Vagina (tissue), 2 donors: ENCODE data around the gene KDM2A. TPM values are rescaled to one million over a fixed set of nuclear protein-coding genes. Genes with fewer than 3 reads are reported as not detected.
"Not testable (repeated sequence)": the region's sequence is repeated elsewhere in the genome, so short reads cannot be mapped to it uniquely, and the experiment has no call there.

Source experiments
- DNase-seq, 2 donors: peaks; one replicate each; pipeline ENCODE4 v3.0.0-alpha.2; 2017; ENCODE audit errors: extremely low spot score in 2 of 2
- H3K27ac ChIP-seq: fragments of 200-600 bp; sonication (generic); one replicate; pipeline ENCODE4 v1.5.1; 2019
- H3K27me3 ChIP-seq: fragments of 200-600 bp; sonication (generic); one replicate; pipeline ENCODE4 v1.5.1; 2019
- H3K36me3 ChIP-seq, 2 donors: fragments of 200-600 bp; sonication (generic); one replicate each; pipeline ENCODE4 v1.5.1; 2017 to 2019
- H3K4me1 ChIP-seq: fragments of 200-600 bp; sonication (generic); one replicate; pipeline ENCODE4 v1.5.1; 2019
- H3K4me3 ChIP-seq, 2 donors: fragments of 200-600 bp; sonication (generic); 1 replicate in 1 of 2; 2 replicates in 1 of 2; pipeline ENCODE4 v1.5.1; 2016 to 2019
- H3K9me3 ChIP-seq: fragments of 200-600 bp; sonication (generic); one replicate; pipeline ENCODE4 v1.5.1; 2019
- POLR2A ChIP-seq, 2 donors: fragments of 450-650 bp; IDR thresholded peaks; one replicate each; pipeline ENCODE4 v1.6.1; 2017; ENCODE audit warnings: antibody characterized with exemption in 2 of 2, mild to moderate bottlenecking in 2 of 2, moderate library complexity in 2 of 2
- POLR2AphosphoS5 ChIP-seq, 2 donors: sonication (generic); formaldehyde crosslinking; IDR thresholded peaks; one replicate each; pipeline ENCODE4 v1.9.0; 2017; ENCODE audit warnings: antibody characterized with exemption in 2 of 2, mild to moderate bottlenecking in 2 of 2, low read depth in 1 of 2; ENCODE audit not compliant: insufficient read depth in 1 of 2
- intact Hi-C: fragments of 100-400 bp; cut with DNase I; formaldehyde crosslinking; loops from one replicate; pipeline ENCODE4 v1.15.1; 2023
- total RNA-seq: library from RNA; depleted of rRNA; stranded (reverse); fragments of >200 nt; gene quantifications from one replicate; pipeline ENCODE4 v1.2.3, GENCODE V29; 2016
- TF ChIP-seq, protein P1 (sequence below), 3 experiments: fragments of 450-650 bp in 2 of 3; fragments of 200-600 bp in 1 of 3; sonication (generic) in 1 of 3; IDR thresholded peaks; one replicate each; pipeline ENCODE4 v1.5.1; 2017 to 2019; ENCODE audit warnings: antibody characterized with exemption in 3 of 3, mild to moderate bottlenecking in 2 of 3, moderate library complexity in 2 of 3

KDM2A gene
- total RNA-seq, 1 donor from 2014 or later = 51.8 TPM

DNA sequence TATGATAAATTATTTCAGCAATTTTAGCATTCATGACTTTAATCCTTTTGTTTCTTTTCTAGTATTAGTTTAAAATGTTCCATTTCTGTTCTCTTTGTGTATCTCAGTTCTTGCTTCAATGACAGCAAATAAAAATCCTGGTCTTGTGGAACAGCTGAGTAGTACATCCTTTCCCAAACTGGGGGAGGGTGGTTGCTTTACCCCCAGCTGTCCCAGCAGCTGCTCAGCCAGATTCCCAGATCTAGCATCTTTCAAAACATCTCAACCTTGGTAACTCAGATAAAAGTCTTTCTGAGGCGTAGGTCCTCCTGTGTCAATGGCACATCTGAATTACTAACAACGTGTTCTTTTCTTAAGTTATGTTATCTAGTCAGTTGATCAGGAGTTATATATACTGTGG is 75.0 kb downstream of the KDM2A start:
- intact Hi-C loops = no loop called here
- peaks cover 5% of the 10 kb centered on the region for H3K4me1 ChIP-seq
- no peaks in the 10 kb centered on the region for H3K9me3 ChIP-seq
- DNase-seq = no peak
- peaks cover 0 to 17% of the 10 kb centered on the region in 2 donors for H3K36me3 ChIP-seq
- no peak overlapping the region for H3K27ac ChIP-seq
- H3K4me3 ChIP-seq = no peak overlapping the region
- no peak for TF ChIP-seq POLR2A (IDR thresholded peaks at IDR 0.05)
- TF ChIP-seq, protein P1, sequence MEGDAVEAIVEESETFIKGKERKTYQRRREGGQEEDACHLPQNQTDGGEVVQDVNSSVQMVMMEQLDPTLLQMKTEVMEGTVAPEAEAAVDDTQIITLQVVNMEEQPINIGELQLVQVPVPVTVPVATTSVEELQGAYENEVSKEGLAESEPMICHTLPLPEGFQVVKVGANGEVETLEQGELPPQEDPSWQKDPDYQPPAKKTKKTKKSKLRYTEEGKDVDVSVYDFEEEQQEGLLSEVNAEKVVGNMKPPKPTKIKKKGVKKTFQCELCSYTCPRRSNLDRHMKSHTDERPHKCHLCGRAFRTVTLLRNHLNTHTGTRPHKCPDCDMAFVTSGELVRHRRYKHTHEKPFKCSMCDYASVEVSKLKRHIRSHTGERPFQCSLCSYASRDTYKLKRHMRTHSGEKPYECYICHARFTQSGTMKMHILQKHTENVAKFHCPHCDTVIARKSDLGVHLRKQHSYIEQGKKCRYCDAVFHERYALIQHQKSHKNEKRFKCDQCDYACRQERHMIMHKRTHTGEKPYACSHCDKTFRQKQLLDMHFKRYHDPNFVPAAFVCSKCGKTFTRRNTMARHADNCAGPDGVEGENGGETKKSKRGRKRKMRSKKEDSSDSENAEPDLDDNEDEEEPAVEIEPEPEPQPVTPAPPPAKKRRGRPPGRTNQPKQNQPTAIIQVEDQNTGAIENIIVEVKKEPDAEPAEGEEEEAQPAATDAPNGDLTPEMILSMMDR (IDR thresholded peaks at IDR 0.05) = no peak
- TF ChIP-seq POLR2AphosphoS5 (IDR thresholded peaks at IDR 0.05; ENCODE audit: insufficient read depth in 1 of 2, low read depth in 1 of 2) = no peak
- no peaks in the 10 kb centered on the region for H3K27me3 ChIP-seq

GRCh38 chr11:67195971-67196456 is 77.0 kb downstream of the KDM2A start:
- Histone ChIP-seq H3K36me3 (peaks cover 0 to 32% of the 10 kb centered on the region in 2 donors), H3K27ac (peak overlapping the region; percentile 3), H3K27me3 (no peaks in the 10 kb centered on the region), H3K9me3 (no peaks in the 10 kb centered on the region), H3K4me1 (peaks cover 5% of the 10 kb centered on the region), H3K4me3 (no peak overlapping the region)
- DNase-seq = no peak
- TF ChIP-seq POLR2A (IDR thresholded peaks at IDR 0.05) (no peak), POLR2AphosphoS5 (IDR thresholded peaks at IDR 0.05; ENCODE audit: insufficient read depth in 1 of 2, low read depth in 1 of 2) (peak in 1 of 2 donors; percentile 38)
- intact Hi-C loops = no loop called here

DNA sequence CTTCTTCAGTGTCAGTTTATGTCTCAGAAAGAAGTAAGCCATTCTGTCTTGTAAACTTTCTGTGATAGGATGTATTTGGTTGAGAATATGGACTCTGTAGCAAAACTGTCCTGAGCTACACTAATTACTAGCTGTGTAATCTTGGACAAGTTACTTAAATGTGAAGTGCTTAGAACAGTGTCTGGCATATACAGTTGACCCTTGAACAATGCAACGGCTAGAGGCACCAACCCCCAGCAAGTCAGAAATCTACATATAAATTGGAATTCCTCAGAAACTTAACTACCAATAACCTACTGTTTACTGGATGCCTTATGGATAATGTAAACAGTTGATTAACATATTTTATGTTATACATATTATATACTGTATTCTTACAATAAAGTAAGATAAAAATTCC is 78.5 kb downstream of the KDM2A start:
- DNase-seq = no peak
- intact Hi-C loops = no loop called here
- TF ChIP-seq, protein P1 (IDR thresholded peaks at IDR 0.05) = no peak
- TF ChIP-seq POLR2AphosphoS5 (IDR thresholded peaks at IDR 0.05; ENCODE audit: insufficient read depth in 1 of 2, low read depth in 1 of 2) (no peak), POLR2A (IDR thresholded peaks at IDR 0.05) (no peak)
- peaks cover 0 to 26% of the 10 kb centered on the region in 2 donors for H3K36me3 ChIP-seq
- H3K27ac ChIP-seq = no peak overlapping the region
- no peak overlapping the region for H3K4me3 ChIP-seq
- no peaks in the 10 kb centered on the region for H3K9me3 ChIP-seq
- peaks cover 5% of the 10 kb centered on the region for H3K4me1 ChIP-seq
- H3K27me3 ChIP-seq = no peaks in the 10 kb centered on the region

- H3K36me3 ChIP-seq = peaks cover 0 to 19% of the 10 kb centered on the region in 2 donors
- H3K4me3 ChIP-seq, H3K9me3 ChIP-seq, H3K27me3 ChIP-seq, H3K27ac ChIP-seq, intact Hi-C loops, H3K4me1 ChIP-seq, DNase-seq: not testable (repeated sequence)
Measured at GRCh38 chr11:67198781-67199180, 79.7 kb downstream of the KDM2A start.

DNA sequence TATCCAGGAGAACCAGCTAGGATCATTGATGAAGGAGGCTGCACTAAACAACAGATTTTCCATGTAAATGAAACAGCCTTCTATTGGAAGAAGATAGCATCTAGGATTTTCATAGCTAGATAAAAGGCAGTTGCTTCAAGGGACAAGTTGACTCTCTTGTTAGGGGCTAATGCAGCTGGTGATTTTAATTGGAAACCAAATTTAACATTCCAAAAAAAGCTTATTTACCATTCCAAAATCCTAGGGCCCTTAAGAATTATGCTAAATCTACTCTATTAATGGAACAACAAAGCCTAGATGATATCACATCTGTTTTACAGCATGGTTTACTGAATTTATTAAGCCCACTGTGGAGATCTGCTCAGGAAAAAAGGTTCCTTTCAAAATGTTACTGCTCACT is 80.7 kb downstream of the KDM2A start:
- TF ChIP-seq, protein P1 (IDR thresholded peaks at IDR 0.05) = no peak
- TF ChIP-seq POLR2A (IDR thresholded peaks at IDR 0.05) = no peak
- TF ChIP-seq POLR2AphosphoS5 (IDR thresholded peaks at IDR 0.05; ENCODE audit: insufficient read depth in 1 of 2, low read depth in 1 of 2) = no peak
- H3K27ac ChIP-seq = no peak overlapping the region
- no peaks in the 10 kb centered on the region for H3K9me3 ChIP-seq
- H3K4me3 ChIP-seq = no peak overlapping the region
- intact Hi-C loops = no loop called here
- peaks cover 0 to 17% of the 10 kb centered on the region in 2 donors for H3K36me3 ChIP-seq
- H3K27me3 ChIP-seq = no peaks in the 10 kb centered on the region
- DNase-seq = no peak
- H3K4me1 ChIP-seq = peaks cover 5% of the 10 kb centered on the region

GRCh38 chr11:67202028-67202427 is 83.0 kb downstream of the KDM2A start:
- DNase-seq = no peak
- Histone ChIP-seq H3K27me3 (no peaks in the 10 kb centered on the region), H3K36me3 (peaks cover 0 to 27% of the 10 kb centered on the region in 2 donors)

More at GRCh38 chr11:67202028-67202427, 83.0 kb downstream of the KDM2A start:
- Histone ChIP-seq H3K9me3 (no peaks in the 10 kb centered on the region), H3K27ac (no peak overlapping the region), H3K4me3 (no peak overlapping the region), H3K4me1 (no peaks in the 10 kb centered on the region)
- intact Hi-C loops = no loop called here
- TF ChIP-seq POLR2A (IDR thresholded peaks at IDR 0.05) (no peak), POLR2AphosphoS5 (IDR thresholded peaks at IDR 0.05; ENCODE audit: insufficient read depth in 1 of 2, low read depth in 1 of 2) (no peak)
- TF ChIP-seq, protein P1 (IDR thresholded peaks at IDR 0.05) = no peak
